HG03439 (cell line): Measurements from ENCODE around the gene WNT5B.

ENCODE experiments used
- ATAC-seq: cut with Tn5 transposase; IDR thresholded peaks from one replicate; pipeline ENCODE4 v1.9.1; 2021; ENCODE audit warnings: mild to moderate bottlenecking, moderate library complexity; ENCODE audit not compliant: unreplicated experiment

Gene WNT5B

DNA sequence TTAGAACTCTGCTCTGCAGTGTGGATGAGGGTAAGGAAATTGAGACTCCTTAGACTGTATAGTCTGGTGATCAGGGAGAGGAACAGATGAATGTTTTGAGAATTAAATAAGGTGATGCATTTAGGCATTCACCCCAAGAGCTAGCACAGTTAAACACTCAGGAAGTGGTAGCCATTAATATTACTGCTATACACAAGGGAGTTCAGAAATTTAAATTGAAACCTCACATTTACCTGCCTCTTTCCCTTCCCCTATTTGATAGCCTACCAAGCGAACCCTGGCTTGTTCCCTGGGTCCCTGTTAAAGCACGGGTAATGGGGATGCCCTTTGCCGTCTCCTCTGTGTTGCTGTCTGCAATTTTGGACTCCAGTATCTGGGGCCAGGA, 18.2 kb downstream of the WNT5B start:
- ATAC-seq = no peak

GRCh38 chr12:1650260-1650977, 21.4 kb downstream of the WNT5B start:
- ATAC-seq = no peak

GRCh38 chr12:1650978-1651361, 21.9 kb downstream of the WNT5B start:
- no peak for ATAC-seq

- ATAC-seq = no peak
Measured at GRCh38 chr12:1651946-1652345, 22.9 kb downstream of the WNT5B start.

DNA sequence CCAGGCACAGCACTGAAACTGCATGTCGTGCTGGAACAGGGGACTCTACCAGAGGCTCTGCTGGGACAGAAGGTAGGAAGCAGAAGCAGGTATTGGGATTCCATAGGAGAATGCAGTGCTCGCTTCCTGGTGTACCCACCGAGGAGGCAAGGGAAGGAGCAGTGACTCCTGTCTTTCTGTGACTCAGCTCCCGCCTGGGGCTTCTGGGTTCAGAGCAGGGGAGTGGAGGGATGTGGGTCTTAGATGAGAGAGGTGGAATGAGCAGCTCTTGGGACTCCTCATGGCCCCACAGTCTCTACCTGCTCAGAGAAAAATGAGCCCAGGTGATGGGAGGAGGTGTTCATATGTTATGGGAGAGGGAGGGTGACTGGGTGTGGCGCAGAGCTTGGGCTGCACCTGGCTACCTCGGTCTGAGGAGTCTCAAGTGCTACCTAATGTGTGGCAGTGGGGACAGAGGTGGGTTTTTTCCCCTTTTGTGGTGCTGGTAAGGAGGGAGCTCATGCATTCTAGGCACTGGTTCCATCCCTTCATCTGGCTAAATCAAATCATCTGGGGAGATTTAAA, 26.3 kb downstream of the WNT5B start:
- no peak for ATAC-seq

- no peak for ATAC-seq
Measured at GRCh38 chr12:1656902-1657301, 27.9 kb downstream of the WNT5B start.

GRCh38 chr12:1657688-1658087, 28.7 kb downstream of the WNT5B start:
- no peak for ATAC-seq

- ATAC-seq = no peak
Measured at GRCh38 chr12:1660304-1661187, 31.5 kb downstream of the WNT5B start.

GRCh38 chr12:1661553-1662335, 32.7 kb downstream of the WNT5B start:
- peak; percentile 55 for ATAC-seq

DNA sequence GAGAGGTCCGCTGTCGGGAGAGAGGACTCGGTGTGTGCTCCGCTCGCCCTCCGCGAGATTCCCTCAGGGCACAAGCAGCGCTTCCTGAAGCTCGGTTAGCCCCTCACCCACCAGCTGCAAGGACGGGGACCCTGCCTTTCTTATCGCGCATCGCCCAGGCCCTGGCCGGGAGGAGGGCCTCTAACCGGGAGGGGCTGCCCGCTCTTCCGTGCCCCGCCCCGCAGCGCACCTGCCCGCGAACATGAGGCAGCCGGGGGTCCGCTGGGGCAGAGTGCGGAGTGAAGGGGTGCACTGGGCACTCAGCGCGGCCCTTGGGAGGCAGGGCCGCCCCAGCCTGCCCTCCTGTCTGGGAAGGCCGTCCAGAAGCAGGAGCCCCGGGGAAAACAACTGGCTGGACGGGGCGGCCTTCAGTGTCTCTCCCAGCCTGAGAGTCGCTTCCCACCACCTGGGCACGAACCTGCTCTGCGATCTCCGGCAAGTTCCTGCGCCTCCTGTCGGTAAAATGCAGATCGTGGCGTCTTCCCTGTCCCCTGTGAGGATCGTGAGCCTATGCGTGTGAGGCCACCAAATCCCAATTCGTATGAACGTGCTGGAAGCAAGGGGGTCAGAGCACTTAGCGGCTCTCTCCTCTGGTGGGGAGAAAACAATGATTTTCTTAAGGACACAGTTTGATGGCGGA, 33.9 kb downstream of the WNT5B start:
- no peak for ATAC-seq

DNA sequence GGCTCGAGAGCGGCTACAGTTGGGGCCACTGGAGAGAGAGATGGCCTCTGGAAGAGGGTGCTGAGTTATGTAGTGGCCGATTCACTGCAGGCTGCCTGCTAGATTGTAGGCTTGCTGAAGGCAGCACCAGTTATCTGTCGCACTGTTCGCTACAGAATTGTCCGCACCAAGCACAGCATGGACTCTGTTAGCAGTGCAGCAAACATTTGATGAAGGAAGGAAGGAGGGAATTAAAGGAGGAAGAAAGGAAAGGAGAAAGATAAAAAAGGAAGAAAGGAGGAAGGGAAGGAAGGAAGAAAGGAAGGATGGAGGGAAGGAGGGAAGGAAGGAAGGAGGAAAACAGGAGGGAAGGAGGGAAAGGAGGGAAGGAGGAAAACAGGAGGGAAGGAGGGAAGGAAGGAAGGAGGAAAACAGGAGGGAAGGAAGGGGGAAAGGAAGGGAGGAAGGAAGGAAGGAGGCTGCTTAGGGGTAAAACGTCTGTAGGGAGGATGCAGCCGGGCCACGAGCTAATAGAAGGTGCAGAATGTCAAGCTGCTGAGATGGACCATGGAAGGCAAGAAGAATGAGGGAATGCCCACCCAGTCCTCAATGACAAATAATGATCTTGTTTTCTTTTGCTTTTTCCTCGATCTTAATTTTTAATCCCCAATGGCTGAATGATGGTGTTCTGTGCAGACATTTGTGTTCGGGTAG, 34.6 kb downstream of the WNT5B start:
- no peak for ATAC-seq

- ATAC-seq = no peak
Measured at GRCh38 chr12:1665366-1665765, 36.3 kb downstream of the WNT5B start.

DNA sequence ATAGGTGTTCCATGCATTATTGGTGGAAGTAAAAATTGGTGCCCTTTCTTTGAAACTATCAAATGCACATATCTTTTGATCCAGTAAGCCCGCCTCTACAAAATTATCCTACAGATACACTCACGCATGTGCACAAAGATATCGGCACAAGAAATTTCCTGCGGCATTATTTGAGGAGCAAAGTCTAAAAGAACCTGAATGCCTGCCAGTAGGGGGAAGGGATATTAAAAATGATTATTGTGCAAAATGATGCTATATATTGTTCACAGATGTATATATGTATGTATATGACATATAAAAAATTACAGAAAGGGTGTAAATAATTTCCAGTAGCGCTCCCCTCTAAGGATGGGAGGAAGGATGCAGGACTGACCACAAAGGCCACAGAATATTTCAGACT, 37.2 kb downstream of the WNT5B start:
- ATAC-seq = no peak

DNA sequence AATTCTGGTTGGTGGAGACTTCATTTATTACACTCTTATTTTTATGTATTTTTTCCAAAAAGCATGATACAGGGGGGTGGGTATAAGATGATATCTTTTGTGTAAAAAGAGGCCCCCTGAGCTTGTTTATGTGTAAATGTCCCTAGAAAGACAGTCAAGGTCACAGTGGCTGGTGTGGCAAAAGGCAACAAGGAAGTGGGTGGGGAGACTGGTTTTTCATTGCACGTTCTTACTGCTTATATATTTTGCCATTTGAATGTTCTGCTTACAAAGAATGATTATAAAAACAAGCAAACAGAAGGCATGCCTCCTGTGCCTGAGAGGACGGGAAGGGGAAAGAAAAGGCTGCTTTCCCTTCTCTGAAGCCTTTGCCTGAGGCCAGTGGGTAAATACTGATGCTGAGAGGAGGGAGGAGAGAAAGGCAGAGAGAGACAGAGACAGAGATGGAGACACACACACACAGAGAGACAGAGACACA, 37.7 kb downstream of the WNT5B start:
- ATAC-seq = no peak

DNA sequence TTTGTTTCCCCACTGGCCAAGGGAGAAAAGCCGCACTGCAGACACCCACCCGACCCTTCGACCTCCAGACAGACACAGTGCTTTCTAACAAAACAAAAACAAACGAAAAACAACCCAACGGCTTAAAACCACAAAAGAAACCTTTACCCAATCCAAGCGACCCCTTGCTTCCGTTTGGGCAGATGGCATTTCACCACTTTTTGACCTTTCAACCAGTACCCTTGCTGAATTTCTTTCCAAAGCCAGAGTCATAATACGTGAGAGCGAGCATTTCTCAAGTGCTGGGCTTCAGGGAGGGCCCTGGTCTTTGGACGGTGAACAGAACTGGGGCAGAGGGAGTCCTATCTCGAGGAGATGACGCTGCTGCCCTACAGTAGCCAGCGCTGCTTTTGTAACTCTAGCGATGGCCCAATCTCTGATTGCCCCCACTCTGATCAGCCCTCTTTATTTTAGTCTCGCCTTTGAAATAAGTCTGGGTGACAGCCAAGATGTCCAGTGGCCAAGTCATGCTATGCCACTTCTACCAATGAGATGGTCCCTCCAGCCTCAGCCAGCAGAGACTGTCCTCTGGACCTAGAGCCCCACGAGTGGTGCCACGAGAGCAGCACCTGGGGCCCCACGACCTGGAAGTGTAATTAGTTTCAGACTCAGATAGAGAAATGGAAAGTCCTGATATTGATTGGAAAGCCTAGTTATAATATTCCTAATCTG, 40.0 kb downstream of the WNT5B start:
- no peak for ATAC-seq

DNA sequence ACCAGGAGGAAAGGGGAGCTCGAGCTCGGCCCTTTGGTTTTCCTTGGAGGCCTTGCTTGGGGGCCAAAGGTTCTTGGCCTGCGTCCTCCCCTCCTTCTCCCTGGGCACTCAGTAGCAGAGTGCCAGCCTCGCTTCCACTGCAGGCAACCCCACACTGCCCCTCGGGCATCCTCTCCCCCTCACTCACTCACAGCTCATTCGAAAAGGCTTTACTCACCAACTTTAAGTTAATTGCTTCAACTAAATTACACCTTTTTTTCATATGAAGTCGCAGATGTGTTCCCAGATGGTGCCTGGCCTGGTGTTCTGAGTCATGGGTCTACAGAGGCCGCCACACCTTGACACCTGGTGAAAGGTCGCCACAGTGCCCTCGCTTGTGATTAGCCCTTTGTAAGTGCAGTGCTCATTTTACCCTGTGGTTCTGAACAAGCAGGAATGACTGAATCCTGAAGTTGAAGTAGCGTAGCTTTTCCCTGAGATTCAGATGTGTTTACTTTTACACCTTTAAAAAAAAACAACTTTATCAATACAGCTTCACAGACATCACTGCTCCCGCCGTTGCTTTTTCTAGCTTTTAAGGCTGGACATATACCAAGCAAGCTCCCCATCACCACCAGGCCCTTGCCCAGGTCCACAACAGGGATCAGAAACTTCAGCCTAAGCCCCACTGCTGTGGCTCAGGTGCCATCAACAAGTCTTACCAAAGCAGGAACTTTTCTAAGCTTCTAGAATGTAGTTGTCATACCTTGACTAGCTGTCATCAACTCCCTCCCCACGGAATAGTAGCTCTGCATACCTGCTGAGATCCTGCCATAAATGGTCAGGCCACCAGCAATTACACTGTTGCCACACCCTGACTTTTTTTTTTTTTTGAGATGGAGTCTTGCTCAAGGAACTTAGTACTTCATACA, 41.6 kb downstream of the WNT5B start:
- ATAC-seq = no peak

- ATAC-seq = no peak
Measured at GRCh38 chr12:1676043-1676442, 47.0 kb downstream of the WNT5B start.

DNA sequence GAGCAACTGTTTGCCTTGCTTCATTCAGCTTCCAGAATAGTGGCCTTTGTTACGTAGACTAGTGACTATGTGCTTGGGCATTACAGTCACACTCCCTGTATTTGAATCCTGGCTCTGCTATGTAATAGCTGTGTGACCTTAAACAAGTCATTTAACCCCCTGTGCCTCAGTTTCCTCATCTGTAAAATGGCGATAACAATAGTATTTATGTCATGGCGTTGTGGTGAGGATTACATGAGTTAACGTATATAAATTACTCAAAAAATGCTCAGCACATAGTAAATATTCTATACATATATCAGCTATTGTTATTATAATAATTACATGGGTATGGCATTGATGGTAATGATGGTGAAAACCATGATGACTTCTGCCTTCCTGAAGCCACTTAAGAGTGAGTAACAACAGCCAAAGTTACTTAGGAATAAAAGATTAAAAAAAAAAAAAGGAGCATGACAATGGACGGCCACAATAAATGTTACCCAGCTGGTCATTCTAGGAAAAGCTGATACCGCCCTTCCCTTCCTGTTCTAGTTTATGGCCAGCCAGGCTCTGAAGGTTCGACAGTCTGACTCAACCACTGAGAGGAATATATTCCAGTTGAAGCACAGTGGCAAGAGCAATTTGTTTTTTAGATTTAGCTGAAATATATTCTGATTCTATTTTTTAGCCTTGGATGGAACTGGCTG, 51.9 kb downstream of the WNT5B start:
- ATAC-seq = no peak
